GM12878 (cell line): ENCODE data around the gene PALD1.

Experiments
- CTCF ChIP-seq, 3 experiments: IDR thresholded peaks in 2 of 3; conservative IDR thresholded peaks in 1 of 3; 2 replicates each; pipeline ENCODE4 v1.5.1; 2011; ENCODE audit warnings: low read depth in 3 of 3, low read length in 3 of 3, mild to moderate bottlenecking in 3 of 3, control low read depth in 2 of 3, moderate library complexity in 2 of 3, inconsistent platforms in 1 of 3, mixed read lengths in 1 of 3; ENCODE audit not compliant: control insufficient read depth in 2 of 3, insufficient read depth in 1 of 3; ENCODE audit errors: extremely low read depth in 1 of 3
- FOS ChIP-seq: IDR thresholded peaks from 3 replicates; pipeline ENCODE4 v1.6.1; 2011; ENCODE audit warnings: borderline replicate concordance; ENCODE audit not compliant: insufficient read length; ENCODE audit errors: extremely low read depth
- HDAC2 ChIP-seq: fragments of 200-600 bp; sonication (generic); IDR thresholded peaks from 2 replicates; pipeline ENCODE4 v1.6.1; 2017
- MAX ChIP-seq: IDR thresholded peaks from 2 replicates; pipeline ENCODE4 v1.6.1; 2012; ENCODE audit warnings: low read depth, low read length, improper control_type of control experiment
- POLR2AphosphoS2 ChIP-seq: IDR thresholded peaks from 2 replicates; pipeline ENCODE4 v1.6.1; 2011; ENCODE audit warnings: low read depth, mild to moderate bottlenecking, low read length, improper control_type of control experiment, moderate library complexity
- RBBP5 ChIP-seq: fragments of 200-600 bp; sonication (generic); conservative IDR thresholded peaks from 2 replicates; pipeline ENCODE4 v1.6.1; 2016
- SMARCA5 ChIP-seq: fragments of 450-650 bp; IDR thresholded peaks from 2 replicates; pipeline ENCODE4 v1.6.1; 2017; ENCODE audit warnings: mild to moderate bottlenecking
- TAF1 ChIP-seq: IDR thresholded peaks from 2 replicates; pipeline ENCODE4 v1.6.1; 2011; ENCODE audit warnings: mild to moderate bottlenecking, low read depth, low read length, borderline replicate concordance
- USF1 ChIP-seq: IDR thresholded peaks from 2 replicates; pipeline ENCODE4 v1.6.1; 2011; ENCODE audit warnings: borderline replicate concordance, low read depth, mild to moderate bottlenecking, moderate library complexity, mixed read lengths, low read length; ENCODE audit not compliant: insufficient read depth; ENCODE audit errors: extremely low read length

- TF ChIP-seq FOS = no peak
- TF ChIP-seq HDAC2 = no peak
- no peak for TF ChIP-seq RBBP5
- TF ChIP-seq TAF1 = no peak
- no peak for TF ChIP-seq USF1
- TF ChIP-seq POLR2AphosphoS2 = no peak
- no peak for TF ChIP-seq SMARCA5
- no peak for TF ChIP-seq CTCF (IDR thresholded peaks at IDR 0.05 in 2 of 3, conservative IDR thresholded peaks at IDR 0.05 in 1 of 3; ENCODE audit: control insufficient read depth in 2 of 3, extremely low read depth in 1 of 3, insufficient read depth in 1 of 3, low read depth in 3 of 3, low read length in 3 of 3)
- no peak for TF ChIP-seq MAX
Observed at GRCh38 chr10:70432561-70433263, 45.9 kb upstream of the PALD1 start.
